ENCODE measurements around the gene MAST2.
"Not testable (repeated sequence)": the region's sequence is repeated elsewhere in the genome, so short reads cannot be mapped to it uniquely, and the experiment has no call there.

DNA sequence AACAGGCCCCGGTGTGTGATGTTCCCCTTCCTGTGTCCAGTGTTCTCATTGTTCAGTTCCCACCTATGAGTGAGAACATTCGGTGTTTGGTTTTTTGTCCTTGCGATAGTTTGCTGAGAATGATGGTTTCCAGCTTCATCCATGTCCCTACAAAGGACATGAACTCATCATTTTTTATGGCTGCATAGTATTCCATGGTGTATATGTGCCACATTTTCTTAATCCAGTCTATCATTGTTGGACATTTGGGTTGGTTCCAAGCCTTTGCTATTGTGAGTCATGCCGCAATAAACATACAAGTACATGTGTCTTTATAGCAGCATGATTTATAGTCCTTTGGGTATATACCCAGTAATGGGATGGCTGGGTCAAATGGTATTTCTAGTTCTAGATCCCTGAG lies 158.5 kb downstream of the MAST2 start:
- not testable (repeated sequence) for TF ChIP-seq POLR2A, POLR2AphosphoS5 (IDR thresholded peaks at IDR 0.05)

Data from upper lobe of left lung (tissue), 4 donors.